Mesothelial cell of epicardium (in vitro differentiated cells): ENCODE results near the gene KLLN. TPM values are rescaled to one million over a fixed set of nuclear protein-coding genes. Genes with fewer than 3 reads are reported as not detected.
"Not testable (repeated sequence)": the region's sequence is repeated elsewhere in the genome, so short reads cannot be mapped to it uniquely, and the experiment has no call there.

Experiments
- DNase-seq, 2 experiments: peaks; one replicate each; pipeline ENCODE4 v3.0.0; 2021; ENCODE audit warnings: low spot score in 2 of 2; ENCODE audit not compliant: unreplicated experiment in 2 of 2
- H3K27ac Mint-ChIP-seq: 2 replicates; pipeline ENCODE4 v1.8.0; 2021; ENCODE audit warnings: mixed read lengths
- H3K27me3 Mint-ChIP-seq: 2 replicates; pipeline ENCODE4 v1.8.0; 2021; ENCODE audit warnings: low read depth, mixed read lengths
- H3K36me3 Mint-ChIP-seq: 2 replicates; pipeline ENCODE4 v1.8.0; 2021; ENCODE audit warnings: mixed read lengths
- H3K4me1 Mint-ChIP-seq: 2 replicates; pipeline ENCODE4 v1.8.0; 2021; ENCODE audit warnings: mixed read lengths
- H3K4me3 Mint-ChIP-seq: 2 replicates; pipeline ENCODE4 v1.8.0; 2021; ENCODE audit warnings: mild to moderate bottlenecking, moderate library complexity, mixed read lengths
- H3K9me3 Mint-ChIP-seq: 2 replicates; pipeline ENCODE4 v1.8.0; 2021; ENCODE audit warnings: mixed read lengths
- total RNA-seq: library from RNA; stranded (reverse); gene quantifications from 3 replicates; pipeline ENCODE4 v1.2.1, GENCODE V29; 2021
- TF ChIP-seq, protein P1 (sequence below): fragments of 200-600 bp; sonication (generic); IDR thresholded peaks from one replicate; pipeline ENCODE4 v1.5.0; 2021; ENCODE audit warnings: antibody characterized with exemption; ENCODE audit not compliant: unreplicated experiment

The KLLN gene
- total RNA-seq, 1 donor from 2014 or later: 1.2 TPM

DNA sequence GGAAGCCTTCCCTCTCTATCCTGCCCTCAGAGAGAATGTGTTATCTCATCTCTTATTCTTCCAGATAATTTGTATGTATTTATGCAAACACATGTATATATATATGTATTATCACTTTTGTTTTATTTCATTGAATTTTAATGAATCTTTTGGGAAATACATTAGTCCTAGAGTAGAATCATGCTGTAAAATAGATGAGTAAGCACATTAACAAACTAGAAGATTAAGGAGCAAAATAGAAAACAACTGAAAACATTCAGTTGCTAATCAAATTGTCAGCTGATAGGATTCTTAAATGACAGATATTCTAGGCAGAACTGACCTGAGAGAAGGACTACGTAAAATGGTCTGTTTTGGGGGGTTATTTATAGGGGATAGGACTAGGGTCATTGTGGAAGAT lies 11.2 kb downstream of the KLLN start:
- H3K27ac Mint-ChIP-seq: no peak overlapping the region
- DNase-seq: no peak
- no peaks in the 10 kb centered on the region for H3K27me3 Mint-ChIP-seq
- TF ChIP-seq, protein P1, sequence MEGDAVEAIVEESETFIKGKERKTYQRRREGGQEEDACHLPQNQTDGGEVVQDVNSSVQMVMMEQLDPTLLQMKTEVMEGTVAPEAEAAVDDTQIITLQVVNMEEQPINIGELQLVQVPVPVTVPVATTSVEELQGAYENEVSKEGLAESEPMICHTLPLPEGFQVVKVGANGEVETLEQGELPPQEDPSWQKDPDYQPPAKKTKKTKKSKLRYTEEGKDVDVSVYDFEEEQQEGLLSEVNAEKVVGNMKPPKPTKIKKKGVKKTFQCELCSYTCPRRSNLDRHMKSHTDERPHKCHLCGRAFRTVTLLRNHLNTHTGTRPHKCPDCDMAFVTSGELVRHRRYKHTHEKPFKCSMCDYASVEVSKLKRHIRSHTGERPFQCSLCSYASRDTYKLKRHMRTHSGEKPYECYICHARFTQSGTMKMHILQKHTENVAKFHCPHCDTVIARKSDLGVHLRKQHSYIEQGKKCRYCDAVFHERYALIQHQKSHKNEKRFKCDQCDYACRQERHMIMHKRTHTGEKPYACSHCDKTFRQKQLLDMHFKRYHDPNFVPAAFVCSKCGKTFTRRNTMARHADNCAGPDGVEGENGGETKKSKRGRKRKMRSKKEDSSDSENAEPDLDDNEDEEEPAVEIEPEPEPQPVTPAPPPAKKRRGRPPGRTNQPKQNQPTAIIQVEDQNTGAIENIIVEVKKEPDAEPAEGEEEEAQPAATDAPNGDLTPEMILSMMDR: no peak
- peaks cover 5% of the 10 kb centered on the region for H3K4me1 Mint-ChIP-seq
- no peaks in the 10 kb centered on the region for H3K36me3 Mint-ChIP-seq
- no peaks in the 10 kb centered on the region for H3K9me3 Mint-ChIP-seq
- no peak overlapping the region for H3K4me3 Mint-ChIP-seq

DNA sequence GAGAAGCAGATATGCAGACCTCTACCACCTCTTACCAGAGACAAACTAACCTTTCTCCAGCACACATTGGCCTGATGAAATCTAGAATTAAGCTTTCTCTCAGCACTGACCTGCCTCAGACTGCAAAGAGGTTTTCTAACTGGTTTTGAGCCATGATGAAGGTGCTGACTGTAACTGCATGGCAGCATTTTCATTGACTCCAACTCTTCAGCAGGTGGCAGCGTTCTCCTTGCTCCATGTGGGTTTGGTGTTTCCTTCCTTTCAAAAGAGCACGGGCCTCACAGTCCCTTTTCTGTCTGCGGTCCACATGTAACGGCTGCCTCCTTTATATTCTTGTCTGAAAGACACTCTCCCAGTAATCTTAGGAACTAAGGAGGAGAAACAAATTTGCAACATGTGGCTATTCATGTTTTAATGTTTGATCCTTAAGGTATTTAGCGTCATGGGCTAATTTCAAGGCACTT lies 12.6 kb downstream of the KLLN start:
- TF ChIP-seq, protein P1: no peak
- DNase-seq: no peak
- H3K4me3 Mint-ChIP-seq: no peak overlapping the region
- H3K27ac Mint-ChIP-seq: no peak overlapping the region
- H3K4me1 Mint-ChIP-seq: peaks cover 11% of the 10 kb centered on the region
- H3K27me3 Mint-ChIP-seq: no peaks in the 10 kb centered on the region
- no peaks in the 10 kb centered on the region for H3K36me3 Mint-ChIP-seq
- no peaks in the 10 kb centered on the region for H3K9me3 Mint-ChIP-seq

DNA sequence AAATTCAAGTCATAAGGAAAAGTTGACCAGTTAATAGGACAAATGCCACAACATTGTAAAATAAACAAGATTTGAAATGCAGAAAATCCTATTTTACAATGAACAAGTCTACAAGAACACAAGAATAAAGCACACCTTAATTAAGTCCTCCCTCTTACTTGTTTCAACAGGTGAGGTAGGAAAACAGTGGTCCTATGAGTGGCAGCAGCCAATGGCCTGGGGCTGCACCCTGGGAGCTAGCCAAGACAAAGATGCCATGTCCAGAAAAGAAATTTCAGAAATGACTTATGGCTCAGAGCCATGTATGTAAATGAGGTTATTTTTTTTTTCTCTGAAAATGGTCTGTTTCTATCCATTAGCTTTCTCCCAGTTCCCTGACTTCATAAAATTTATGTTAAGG lies 14.3 kb downstream of the KLLN start:
- no peak overlapping the region for H3K27ac Mint-ChIP-seq
- no peak for DNase-seq
- no peaks in the 10 kb centered on the region for H3K9me3 Mint-ChIP-seq
- no peaks in the 10 kb centered on the region for H3K36me3 Mint-ChIP-seq
- H3K4me3 Mint-ChIP-seq: no peak overlapping the region
- H3K4me1 Mint-ChIP-seq: peaks cover 13% of the 10 kb centered on the region
- H3K27me3 Mint-ChIP-seq: no peaks in the 10 kb centered on the region
- TF ChIP-seq, protein P1: no peak

DNA sequence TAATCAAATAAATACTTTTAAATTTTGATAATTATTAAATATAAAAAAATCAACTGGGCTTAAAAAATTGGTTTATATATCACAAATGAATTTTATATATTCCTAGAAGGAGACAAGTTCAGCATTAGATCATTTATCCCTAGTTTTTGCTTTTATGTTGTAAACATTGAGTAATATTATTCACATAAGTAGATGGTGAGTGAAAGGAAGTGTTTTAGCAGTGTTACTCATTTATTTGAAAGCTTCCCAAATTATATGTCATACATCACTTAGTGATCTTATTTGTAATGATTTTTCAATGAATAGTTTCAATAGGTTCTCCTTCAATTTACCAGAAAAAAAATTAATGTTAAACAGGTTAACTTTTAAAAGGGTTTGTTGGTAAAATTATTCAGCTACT lies 15.8 kb downstream of the KLLN start:
- Mint-ChIP-seq H3K4me3 (no peak overlapping the region), H3K9me3 (no peaks in the 10 kb centered on the region), H3K4me1 (peaks cover 18% of the 10 kb centered on the region), H3K27ac (no peak overlapping the region), H3K36me3 (no peaks in the 10 kb centered on the region), H3K27me3 (no peaks in the 10 kb centered on the region)
- TF ChIP-seq, protein P1: no peak
- no peak for DNase-seq

DNA sequence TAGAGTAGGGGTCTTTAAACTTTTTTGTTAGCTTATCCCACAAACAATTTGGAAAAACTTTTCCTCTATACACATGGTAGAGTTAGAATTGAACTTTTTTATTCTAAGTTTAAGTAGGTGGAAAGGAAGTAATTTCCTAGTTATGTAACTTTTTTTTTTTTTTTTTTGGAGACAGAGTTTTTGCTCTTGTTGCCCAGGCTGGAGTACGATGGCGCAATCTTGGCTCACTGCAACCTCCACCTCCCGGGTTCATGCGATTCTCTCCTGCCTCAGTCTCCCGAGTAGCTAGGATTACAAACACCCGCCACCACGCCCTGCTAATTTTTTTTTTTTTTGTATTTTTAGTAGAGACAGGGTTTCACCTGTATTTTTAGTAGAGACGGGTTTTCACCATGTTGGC lies 16.6 kb downstream of the KLLN start:
- H3K36me3 Mint-ChIP-seq: not testable (repeated sequence)

DNA sequence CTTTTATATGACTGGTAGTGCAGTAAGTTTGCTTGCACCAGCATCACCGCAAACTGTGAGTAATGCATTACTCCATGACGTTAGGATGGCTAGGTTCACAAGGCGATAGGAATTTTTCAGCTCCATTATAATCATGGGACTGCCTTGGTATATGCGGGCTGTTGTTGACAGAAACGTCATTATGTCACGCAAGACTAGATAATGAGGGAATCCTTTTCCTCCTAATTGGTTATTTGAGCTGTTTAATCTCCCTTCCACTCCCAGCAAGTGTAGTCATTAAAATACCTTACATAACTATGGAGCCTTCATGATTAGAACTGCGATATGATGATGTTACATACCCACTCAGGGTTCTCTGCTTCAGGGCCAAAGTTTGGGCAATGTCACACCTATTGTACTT lies 17.3 kb downstream of the KLLN start:
- Mint-ChIP-seq H3K36me3 (no peaks in the 10 kb centered on the region), H3K4me1 (peaks cover 19% of the 10 kb centered on the region), H3K9me3 (no peaks in the 10 kb centered on the region), H3K27me3 (no peaks in the 10 kb centered on the region), H3K4me3 (no peak overlapping the region), H3K27ac (peak overlapping the region; percentile 55)
- no peak for DNase-seq
- TF ChIP-seq, protein P1: no peak

More for the DNA sequence above, 16.6 kb downstream of the KLLN start:
- peaks cover 20% of the 10 kb centered on the region for H3K4me1 Mint-ChIP-seq
- H3K9me3 Mint-ChIP-seq, H3K27ac Mint-ChIP-seq, H3K27me3 Mint-ChIP-seq, H3K4me3 Mint-ChIP-seq, DNase-seq: not testable (repeated sequence)
